Skeletal muscle tissue (tissue), 4 donors: Measurements from ENCODE around the gene SLC22A12. TPM values are rescaled to one million over a fixed set of nuclear protein-coding genes. Genes with fewer than 3 reads are reported as not detected.

ENCODE experiments used
- H3K27ac ChIP-seq: one replicate; pipeline ENCODE4 v1.7.0; 2013; ENCODE audit warnings: mild to moderate bottlenecking, low read depth, low read length, inconsistent platforms
- H3K27me3 ChIP-seq, 3 donors: one replicate each; pipeline ENCODE4 v1.7.0; 2013; ENCODE audit warnings: low read length in 3 of 3; ENCODE audit not compliant: control insufficient read depth in 3 of 3, insufficient read depth in 3 of 3
- H3K36me3 ChIP-seq, 3 donors: one replicate each; pipeline ENCODE4 v1.7.0; 2013; ENCODE audit warnings: low read length in 3 of 3; ENCODE audit not compliant: control insufficient read depth in 3 of 3, insufficient read depth in 3 of 3
- H3K4me1 ChIP-seq, 3 donors: one replicate each; pipeline ENCODE4 v1.7.0; 2013; ENCODE audit warnings: low read length in 3 of 3, mild to moderate bottlenecking in 3 of 3; ENCODE audit not compliant: control insufficient read depth in 3 of 3, insufficient read depth in 3 of 3
- H3K4me3 ChIP-seq, 3 donors: one replicate each; pipeline ENCODE4 v1.7.0; 2013; ENCODE audit warnings: low read length in 3 of 3
- H3K9ac ChIP-seq, 3 donors: one replicate each; pipeline ENCODE4 v1.7.0; 2013; ENCODE audit warnings: low read length in 3 of 3, mild to moderate bottlenecking in 3 of 3, moderate library complexity in 2 of 3, low read depth in 1 of 3
- H3K9me3 ChIP-seq, 3 donors: one replicate each; pipeline ENCODE4 v1.7.0; 2013; ENCODE audit warnings: low read length in 3 of 3; ENCODE audit not compliant: control insufficient read depth in 3 of 3
- total RNA-seq: library from RNA; depleted of rRNA; stranded (reverse); fragments of >200 nt; gene quantifications from one replicate; pipeline ENCODE4 v1.2.3, GENCODE V29; 2014
- donor health status: Osteomylitis.

Gene SLC22A12
- total RNA-seq, 1 donor from 2014 or later: not detected

DNA sequence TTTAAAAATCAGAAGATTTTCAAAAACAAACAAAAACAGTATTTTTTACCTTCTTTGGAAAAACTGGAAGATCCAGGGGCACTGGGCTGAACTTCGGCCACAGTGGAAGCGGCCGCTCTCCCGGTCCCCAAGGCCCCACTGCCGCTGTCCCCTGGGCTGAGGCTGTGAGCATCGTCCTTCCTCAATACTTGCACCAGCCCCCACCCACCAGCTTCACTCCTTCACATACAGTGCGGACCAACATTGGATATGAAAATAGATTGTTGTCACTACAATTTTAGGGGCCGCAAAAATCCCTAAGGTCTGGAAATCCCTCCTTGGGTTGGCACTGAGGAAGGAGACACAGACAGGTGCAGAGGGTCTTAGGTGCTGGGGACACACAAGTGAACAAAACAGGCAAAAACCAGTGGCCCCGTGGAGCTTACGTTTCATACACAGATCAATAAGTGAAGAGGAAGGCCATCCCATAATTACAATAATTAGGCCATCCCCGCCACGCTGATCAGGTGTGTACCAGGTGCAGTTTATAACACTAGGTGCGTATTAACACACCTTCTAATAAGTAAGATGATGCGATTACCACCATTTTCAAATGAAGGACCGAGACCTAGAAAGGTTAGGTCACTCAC is 28.2 kb upstream of the SLC22A12 start:
- Histone ChIP-seq H3K27ac (no peak overlapping the region), H3K27me3 (peaks cover 0 to 21% (median 10%) of the 10 kb centered on the region in 3 donors), H3K4me3 (no peak overlapping the region), H3K9me3 (no peaks in the 10 kb centered on the region), H3K9ac (no peak overlapping the region), H3K4me1 (peaks cover 0 to 3% (median 0%) of the 10 kb centered on the region in 3 donors), H3K36me3 (no peaks in the 10 kb centered on the region)

DNA sequence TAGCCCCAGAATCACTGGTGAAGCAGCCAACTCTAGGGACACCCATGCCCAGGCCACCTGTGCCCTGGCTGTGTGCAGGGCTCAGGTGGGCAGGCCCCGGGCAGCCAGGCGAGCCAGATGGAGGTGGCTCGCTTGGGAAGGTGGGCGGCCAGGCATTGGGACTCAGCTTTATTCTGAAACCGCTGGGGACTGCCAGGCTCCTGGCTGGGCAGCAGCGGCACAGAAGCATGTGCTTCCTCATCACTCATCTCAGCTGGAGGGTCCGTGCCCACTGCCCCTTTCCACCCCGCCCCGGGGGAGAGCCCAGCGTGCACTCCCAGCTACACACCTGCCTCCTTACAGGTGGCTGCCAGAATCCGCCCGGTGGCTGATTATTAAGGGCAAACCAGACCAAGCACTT is 27.1 kb upstream of the SLC22A12 start:
- Histone ChIP-seq H3K9me3 (no peaks in the 10 kb centered on the region), H3K36me3 (no peaks in the 10 kb centered on the region), H3K4me3 (no peak overlapping the region), H3K27ac (no peak overlapping the region), H3K27me3 (peaks cover 0 to 15% (median 7%) of the 10 kb centered on the region in 3 donors), H3K9ac (no peak overlapping the region), H3K4me1 (peaks cover 0 to 3% (median 0%) of the 10 kb centered on the region in 3 donors)

DNA sequence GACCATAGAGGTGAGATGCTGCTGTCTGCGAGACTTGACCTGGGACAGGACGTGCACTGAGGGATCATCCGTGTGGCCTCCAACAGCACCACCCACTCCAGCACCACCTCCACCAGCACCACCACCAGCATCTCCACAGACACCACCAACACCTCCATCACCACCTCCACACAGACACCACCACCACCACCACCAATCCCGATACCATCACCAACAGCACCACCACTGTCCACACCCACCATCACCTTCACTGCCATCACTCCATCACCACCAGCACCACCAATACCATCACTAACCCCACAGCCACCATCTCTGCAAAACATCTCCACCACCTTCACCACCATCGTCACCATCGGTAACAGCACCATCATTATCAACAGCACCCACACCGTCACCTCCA is 26.6 kb upstream of the SLC22A12 start:
- no peak overlapping the region for H3K27ac ChIP-seq
- H3K9me3 ChIP-seq: no peaks in the 10 kb centered on the region
- H3K4me3 ChIP-seq: no peak overlapping the region
- peaks cover 0 to 3% (median 0%) of the 10 kb centered on the region in 3 donors for H3K4me1 ChIP-seq
- H3K36me3 ChIP-seq: no peaks in the 10 kb centered on the region
- peaks cover 0 to 14% (median 7%) of the 10 kb centered on the region in 3 donors for H3K27me3 ChIP-seq
- H3K9ac ChIP-seq: no peak overlapping the region

DNA sequence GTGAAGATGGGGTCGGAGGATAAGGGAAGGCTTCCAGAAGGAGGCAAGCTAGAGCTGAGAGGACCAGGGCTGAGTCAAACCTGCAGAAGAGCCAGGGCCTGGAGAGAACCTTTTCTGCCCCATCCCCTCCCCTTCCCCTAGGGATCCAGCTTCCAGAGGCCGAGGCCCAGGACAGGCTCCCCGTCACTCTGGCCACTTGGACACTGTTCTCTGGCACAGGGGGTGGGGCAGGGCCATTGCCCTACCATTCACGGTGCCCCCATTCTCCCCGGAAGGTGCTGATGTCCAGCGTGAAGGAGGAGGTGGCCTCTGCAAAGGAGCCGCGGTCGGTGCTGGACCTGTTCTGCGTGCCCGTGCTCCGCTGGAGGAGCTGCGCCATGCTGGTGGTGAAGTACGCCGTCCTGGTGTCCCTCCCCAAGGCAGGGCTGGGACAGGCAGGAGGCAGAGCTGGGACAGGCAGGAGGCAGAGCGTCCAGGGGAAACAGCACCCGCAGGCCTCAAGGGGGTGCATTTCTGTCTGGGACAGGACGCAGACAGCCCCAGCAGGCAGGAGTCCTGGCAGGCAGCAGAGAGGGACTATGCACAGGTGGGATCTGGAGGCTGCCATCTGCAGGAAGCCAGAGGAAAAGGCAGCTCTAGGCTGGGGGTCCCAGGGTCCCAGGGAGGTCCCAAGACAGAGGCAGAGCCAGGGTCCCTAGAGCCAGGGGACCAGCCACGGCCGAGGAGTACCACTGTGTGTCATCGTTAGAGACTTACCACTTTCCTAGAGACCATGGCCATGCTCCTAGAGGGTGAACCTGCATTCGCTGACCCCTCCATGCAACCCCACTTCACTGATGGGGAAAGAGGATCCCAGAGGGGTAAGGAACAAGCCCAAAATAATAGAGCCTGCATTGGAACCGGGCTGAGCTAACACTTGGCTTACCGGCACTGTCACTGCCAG is 25.8 kb upstream of the SLC22A12 start:
- Histone ChIP-seq H3K9me3 (no peaks in the 10 kb centered on the region), H3K27ac (no peak overlapping the region), H3K9ac (no peak overlapping the region)

DNA sequence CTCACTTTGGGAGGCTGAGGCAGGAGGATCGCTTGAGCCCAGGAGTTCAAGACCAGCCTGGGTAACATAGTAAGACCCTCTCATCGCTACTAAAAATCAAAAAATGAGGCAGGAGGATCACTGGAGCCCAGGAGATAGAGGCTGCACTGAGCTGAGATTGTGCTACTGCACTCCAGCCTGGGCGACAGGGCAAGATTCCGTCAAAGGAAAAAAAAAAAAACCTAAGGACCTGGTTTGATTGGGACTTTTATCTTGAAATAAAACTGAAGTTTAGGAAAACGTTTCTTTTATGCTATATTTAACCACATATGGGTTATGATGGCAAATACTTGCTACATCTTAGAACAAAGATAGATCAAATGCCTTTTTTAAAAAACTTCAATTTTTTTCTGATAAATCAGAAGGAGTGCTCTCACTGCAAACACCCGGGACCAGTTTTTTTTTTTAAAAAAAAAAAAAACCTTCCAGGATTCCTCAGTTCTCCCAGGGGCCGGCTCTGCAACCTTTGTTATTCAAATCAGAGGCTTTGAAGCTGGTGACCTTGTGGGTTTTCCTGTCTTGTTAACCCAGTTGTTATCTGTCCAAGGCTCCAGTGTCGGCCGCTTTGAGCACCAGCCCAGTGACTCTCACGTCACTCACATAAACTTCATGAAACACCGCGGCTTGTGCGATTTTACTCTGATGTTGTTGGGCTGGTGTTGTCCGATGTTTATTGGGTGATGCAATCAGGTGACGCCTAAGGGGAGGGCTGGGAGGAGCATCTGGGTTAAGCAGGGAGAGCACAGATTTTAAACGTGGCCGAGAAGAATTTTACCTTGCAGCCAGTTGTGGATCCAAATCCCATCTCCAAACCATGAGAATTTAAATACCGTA is 24.7 kb upstream of the SLC22A12 start:
- H3K9me3 ChIP-seq: no peaks in the 10 kb centered on the region
- H3K4me1 ChIP-seq: peaks cover 0 to 3% (median 0%) of the 10 kb centered on the region in 3 donors
- H3K36me3 ChIP-seq: no peaks in the 10 kb centered on the region
- no peaks in the 10 kb centered on the region for H3K27me3 ChIP-seq
- H3K4me3 ChIP-seq: peak overlapping the region in 1 of 3 donors; percentile 22
- no peak overlapping the region for H3K27ac ChIP-seq
- H3K9ac ChIP-seq: no peak overlapping the region

More for the DNA sequence above, 25.8 kb upstream of the SLC22A12 start:
- H3K4me1 ChIP-seq: peaks cover 0 to 3% (median 0%) of the 10 kb centered on the region in 3 donors
- no peaks in the 10 kb centered on the region for H3K36me3 ChIP-seq
- peaks cover 0 to 6% (median 6%) of the 10 kb centered on the region in 3 donors for H3K27me3 ChIP-seq
- H3K4me3 ChIP-seq: no peak overlapping the region

DNA sequence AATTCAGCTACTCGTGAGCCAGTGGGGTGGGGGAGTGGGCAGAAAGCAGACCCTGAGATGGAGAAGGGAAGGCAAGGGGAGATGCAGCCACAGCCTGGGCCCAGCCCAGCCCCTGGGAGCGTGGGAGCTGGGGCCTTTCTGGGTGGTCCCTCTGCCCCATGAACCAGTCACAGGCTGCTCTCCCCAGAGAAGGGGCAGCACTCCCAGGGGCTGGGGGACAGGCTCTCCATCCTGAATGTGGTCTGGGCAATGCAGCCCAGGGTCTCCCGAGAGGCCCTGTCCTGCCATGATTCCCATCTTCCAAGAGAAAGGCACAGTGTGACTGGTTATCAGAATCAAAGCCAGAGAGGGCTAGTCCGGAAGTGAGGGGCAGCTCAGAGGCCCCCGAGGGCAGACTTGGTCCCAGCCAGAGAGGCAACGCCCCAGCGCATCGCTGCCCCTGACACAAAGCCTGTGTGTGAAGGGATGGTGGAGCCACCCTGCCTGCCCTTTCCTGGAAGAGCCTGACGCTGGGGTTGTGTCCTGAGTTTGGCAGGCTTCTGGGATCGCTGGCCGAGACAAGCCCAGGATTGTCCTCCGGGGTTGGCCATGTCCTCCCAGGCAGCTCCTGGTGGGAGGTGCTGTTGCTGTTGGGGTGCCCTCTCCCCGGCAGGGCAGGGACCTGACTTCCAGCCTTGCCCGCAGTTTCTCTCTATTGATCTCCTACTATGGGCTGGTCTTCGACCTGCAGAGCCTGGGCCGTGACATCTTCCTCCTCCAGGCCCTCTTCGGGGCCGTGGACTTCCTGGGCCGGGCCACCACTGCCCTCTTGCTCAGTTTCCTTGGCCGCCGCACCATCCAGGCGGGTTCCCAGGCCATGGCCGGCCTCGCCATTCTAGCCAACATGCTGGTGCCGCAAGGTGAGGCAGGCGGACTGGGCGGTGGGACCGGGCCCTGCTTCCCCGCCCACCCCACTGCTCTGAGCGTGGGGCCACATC is 23.8 kb upstream of the SLC22A12 start:
- H3K4me1 ChIP-seq: peaks cover 0 to 3% (median 0%) of the 10 kb centered on the region in 3 donors
- H3K27ac ChIP-seq: no peak overlapping the region
- H3K27me3 ChIP-seq: peaks cover 0 to 1% (median 0%) of the 10 kb centered on the region in 3 donors
- no peak overlapping the region for H3K9ac ChIP-seq
- H3K4me3 ChIP-seq: no peak overlapping the region
- no peaks in the 10 kb centered on the region for H3K36me3 ChIP-seq
- no peaks in the 10 kb centered on the region for H3K9me3 ChIP-seq

DNA sequence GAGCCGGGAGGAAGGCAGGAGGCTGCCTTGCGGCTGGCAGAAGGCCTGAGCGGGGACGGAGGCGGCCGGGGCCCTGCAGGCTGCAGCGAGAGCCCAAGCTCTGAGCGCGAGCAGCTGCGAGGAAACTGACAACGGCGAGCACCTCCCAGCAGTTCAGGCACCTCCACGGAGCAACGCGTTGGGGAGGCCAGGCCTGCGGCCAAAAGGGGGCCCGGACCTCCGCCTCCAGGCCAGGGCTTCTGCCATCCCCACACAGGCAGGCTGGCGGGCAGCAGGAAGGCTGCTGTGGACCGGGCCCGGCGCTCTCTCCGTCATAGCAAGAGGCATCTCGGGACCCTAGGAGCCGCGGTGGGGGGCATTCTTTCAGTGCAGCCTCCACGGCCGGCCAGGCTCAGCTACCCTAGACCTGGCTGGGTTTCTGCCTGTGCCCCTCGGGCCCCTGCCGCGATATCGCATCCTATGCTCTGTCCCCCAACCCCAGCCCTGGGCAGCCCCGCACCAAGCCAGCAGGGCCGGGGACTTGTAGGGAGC is 22.9 kb upstream of the SLC22A12 start:
- Histone ChIP-seq H3K4me1 (peaks cover 0 to 3% (median 0%) of the 10 kb centered on the region in 3 donors), H3K9ac (no peak overlapping the region), H3K4me3 (no peak overlapping the region), H3K9me3 (no peaks in the 10 kb centered on the region), H3K27ac (no peak overlapping the region), H3K36me3 (no peaks in the 10 kb centered on the region), H3K27me3 (peaks cover 0 to 5% (median 0%) of the 10 kb centered on the region in 3 donors)

DNA sequence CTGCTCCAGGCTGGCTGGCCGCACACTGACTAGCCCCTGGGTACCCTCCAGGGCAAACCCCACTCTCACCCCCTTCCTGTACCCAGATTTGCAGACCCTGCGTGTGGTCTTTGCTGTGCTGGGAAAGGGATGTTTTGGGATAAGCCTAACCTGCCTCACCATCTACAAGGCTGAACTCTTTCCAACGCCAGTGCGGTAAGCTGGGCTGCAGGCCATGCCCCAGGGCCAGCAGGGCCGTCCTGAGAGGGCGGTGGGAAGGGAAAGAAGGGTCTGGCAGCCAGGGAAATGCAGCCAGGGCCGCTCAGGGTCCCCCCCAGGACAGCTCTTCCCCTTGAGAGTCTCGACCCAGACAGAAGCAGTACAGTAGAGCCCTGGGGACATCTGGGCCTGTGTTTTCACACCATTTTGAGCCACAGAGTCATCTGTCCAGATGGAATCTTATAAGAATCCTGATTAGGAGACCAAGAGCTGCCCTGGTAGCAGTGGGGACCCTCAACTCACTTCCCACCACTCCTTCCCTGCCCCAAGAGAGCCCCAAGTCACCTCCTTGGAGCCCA is 22.4 kb upstream of the SLC22A12 start:
- Histone ChIP-seq H3K27me3 (peaks cover 0 to 5% (median 0%) of the 10 kb centered on the region in 3 donors), H3K27ac (no peak overlapping the region), H3K4me1 (peaks cover 0 to 3% (median 0%) of the 10 kb centered on the region in 3 donors), H3K9ac (no peak overlapping the region), H3K36me3 (no peaks in the 10 kb centered on the region), H3K4me3 (no peak overlapping the region), H3K9me3 (no peaks in the 10 kb centered on the region)
